ENCODE data around the gene PARD3. TPM values are rescaled to one million over a fixed set of nuclear protein-coding genes. Genes with fewer than 3 reads are reported as not detected.

Gene PARD3
- total and polyA plus RNA-seq, 2 donors (not counting 1 experiment from before 2014, with no cell fraction given), result 24.0 to 46.4 TPM

DNA sequence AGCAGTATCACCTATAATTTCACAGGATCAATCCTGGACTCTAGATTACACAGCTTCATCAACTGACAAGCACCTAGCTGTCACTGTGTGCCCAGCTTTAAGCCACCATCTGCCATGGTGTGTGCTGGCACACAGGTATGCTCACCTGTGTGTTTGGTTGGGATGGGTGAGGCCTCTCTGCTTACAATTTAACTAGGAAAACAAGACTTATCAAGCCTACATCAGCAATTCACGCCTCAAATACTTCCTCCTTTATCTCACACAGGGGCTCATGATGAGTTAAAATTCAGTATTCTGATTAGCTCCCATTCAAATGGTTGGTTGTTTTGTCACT, 608.2 kb downstream of the PARD3 start:
- H3K27me3 ChIP-seq (ENCODE audit: control insufficient read depth, insufficient read depth, low read length), result no peaks in the 10 kb centered on the region

DNA sequence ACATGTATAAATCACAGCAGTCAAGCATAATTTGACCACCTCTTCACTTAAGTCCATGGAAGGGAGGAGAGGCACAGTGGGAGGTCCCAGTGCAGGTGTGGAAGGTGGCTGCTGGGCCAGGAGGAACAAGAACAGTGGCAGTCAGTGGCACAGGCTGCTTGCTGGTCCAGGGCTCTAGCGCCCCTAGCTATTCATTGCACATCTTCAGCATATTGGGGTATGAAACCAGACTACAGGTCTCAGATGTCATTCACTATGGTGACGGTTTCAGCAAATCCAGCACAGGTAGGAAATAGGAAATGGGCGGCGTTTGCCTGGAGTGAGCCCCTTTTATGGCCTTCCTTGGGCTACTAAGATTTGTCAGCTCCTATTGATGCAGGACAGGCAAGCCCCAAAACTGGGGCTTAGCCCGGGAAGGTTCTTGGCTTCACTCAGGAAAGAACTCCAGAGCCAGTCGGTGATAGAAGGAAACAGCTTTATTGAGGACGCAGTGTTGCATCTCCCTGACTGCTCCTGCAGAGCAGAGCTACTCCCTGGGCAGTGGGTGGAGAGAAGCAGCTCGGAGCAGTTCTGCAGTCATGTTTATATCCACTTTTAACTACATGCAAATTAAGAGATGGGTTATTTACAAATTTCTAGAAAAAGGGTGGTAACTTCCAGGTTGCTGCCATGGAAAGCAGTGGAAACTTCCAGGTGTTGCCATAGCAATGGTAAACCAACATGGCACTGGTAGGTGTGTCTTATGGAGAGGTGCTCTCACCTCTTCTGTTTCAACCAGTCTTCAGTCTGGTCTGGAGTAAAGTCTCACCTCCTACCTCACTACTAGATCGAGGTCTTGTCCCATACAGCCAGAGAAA, 608.8 kb downstream of the PARD3 start:
- no peak overlapping the region for H3K4me3 ChIP-seq (replicated peaks in 1 of 4; ENCODE audit: control extremely low read depth in 1 of 4, insufficient read depth in 1 of 4, low read depth in 3 of 4, low read length in 4 of 4)
- H3K27me3 ChIP-seq (ENCODE audit: control insufficient read depth, insufficient read depth, low read length), result no peaks in the 10 kb centered on the region
- H3K79me2 ChIP-seq (ENCODE audit: control insufficient read depth, insufficient read depth, low read length), result no peaks in the 10 kb centered on the region
- no peak for DNase-seq (ENCODE audit: low read depth in 2 of 2)
- no peaks in the 10 kb centered on the region for H3K9me3 ChIP-seq (ENCODE audit: control insufficient read depth, insufficient read depth, low read depth, low read length)
- H3K9ac ChIP-seq (ENCODE audit: insufficient read depth, low read length), result no peak overlapping the region
- no peaks in the 10 kb centered on the region for H3K4me1 ChIP-seq (ENCODE audit: control insufficient read depth, extremely low read depth, insufficient read depth, low read length)
- H3K27ac ChIP-seq (ENCODE audit: insufficient read depth, low read length), result no peak overlapping the region
- no peaks in the 10 kb centered on the region for H3K36me3 ChIP-seq (ENCODE audit: control insufficient read depth, insufficient read depth, low read length)
- H3K4me2 ChIP-seq (ENCODE audit: extremely low read depth, insufficient read depth, low read length), result no peak overlapping the region
- H4K20me1 ChIP-seq (ENCODE audit: control insufficient read depth, extremely low read depth, insufficient read depth, low read length), result no peaks in the 10 kb centered on the region
- TF ChIP-seq EZH2 (IDR thresholded peaks at IDR 0.05; ENCODE audit: low read length, missing control alignments), result no peak
- TF ChIP-seq, protein P1, sequence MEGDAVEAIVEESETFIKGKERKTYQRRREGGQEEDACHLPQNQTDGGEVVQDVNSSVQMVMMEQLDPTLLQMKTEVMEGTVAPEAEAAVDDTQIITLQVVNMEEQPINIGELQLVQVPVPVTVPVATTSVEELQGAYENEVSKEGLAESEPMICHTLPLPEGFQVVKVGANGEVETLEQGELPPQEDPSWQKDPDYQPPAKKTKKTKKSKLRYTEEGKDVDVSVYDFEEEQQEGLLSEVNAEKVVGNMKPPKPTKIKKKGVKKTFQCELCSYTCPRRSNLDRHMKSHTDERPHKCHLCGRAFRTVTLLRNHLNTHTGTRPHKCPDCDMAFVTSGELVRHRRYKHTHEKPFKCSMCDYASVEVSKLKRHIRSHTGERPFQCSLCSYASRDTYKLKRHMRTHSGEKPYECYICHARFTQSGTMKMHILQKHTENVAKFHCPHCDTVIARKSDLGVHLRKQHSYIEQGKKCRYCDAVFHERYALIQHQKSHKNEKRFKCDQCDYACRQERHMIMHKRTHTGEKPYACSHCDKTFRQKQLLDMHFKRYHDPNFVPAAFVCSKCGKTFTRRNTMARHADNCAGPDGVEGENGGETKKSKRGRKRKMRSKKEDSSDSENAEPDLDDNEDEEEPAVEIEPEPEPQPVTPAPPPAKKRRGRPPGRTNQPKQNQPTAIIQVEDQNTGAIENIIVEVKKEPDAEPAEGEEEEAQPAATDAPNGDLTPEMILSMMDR (conservative IDR thresholded peaks at IDR 0.05 in 1 of 2, IDR thresholded peaks at IDR 0.05 in 1 of 2; ENCODE audit: low read depth in 1 of 2, low read length in 2 of 2), result no peak
- no peak overlapping the region for H2AFZ ChIP-seq (ENCODE audit: low read length)

More for the DNA sequence above, 608.2 kb downstream of the PARD3 start:
- no peaks in the 10 kb centered on the region for H3K9me3 ChIP-seq (ENCODE audit: control insufficient read depth, insufficient read depth, low read depth, low read length)
- no peaks in the 10 kb centered on the region for H4K20me1 ChIP-seq (ENCODE audit: control insufficient read depth, extremely low read depth, insufficient read depth, low read length)
- H2AFZ ChIP-seq (ENCODE audit: low read length), result no peak overlapping the region
- H3K4me2 ChIP-seq (ENCODE audit: extremely low read depth, insufficient read depth, low read length), result no peak overlapping the region
- no peak overlapping the region for H3K9ac ChIP-seq (ENCODE audit: insufficient read depth, low read length)
- no peak overlapping the region for H3K27ac ChIP-seq (ENCODE audit: insufficient read depth, low read length)
- no peak for DNase-seq (ENCODE audit: low read depth in 2 of 2)
- H3K4me1 ChIP-seq (ENCODE audit: control insufficient read depth, extremely low read depth, insufficient read depth, low read length), result no peaks in the 10 kb centered on the region
- no peaks in the 10 kb centered on the region for H3K79me2 ChIP-seq (ENCODE audit: control insufficient read depth, insufficient read depth, low read length)
- no peaks in the 10 kb centered on the region for H3K36me3 ChIP-seq (ENCODE audit: control insufficient read depth, insufficient read depth, low read length)
- no peak for TF ChIP-seq EZH2 (IDR thresholded peaks at IDR 0.05; ENCODE audit: low read length, missing control alignments)
- TF ChIP-seq, protein P1 (conservative IDR thresholded peaks at IDR 0.05 in 1 of 2, IDR thresholded peaks at IDR 0.05 in 1 of 2; ENCODE audit: low read depth in 1 of 2, low read length in 2 of 2), result no peak
- H3K4me3 ChIP-seq (replicated peaks in 1 of 4; ENCODE audit: control extremely low read depth in 1 of 4, insufficient read depth in 1 of 4, low read depth in 3 of 4, low read length in 4 of 4), result no peak overlapping the region

DNA sequence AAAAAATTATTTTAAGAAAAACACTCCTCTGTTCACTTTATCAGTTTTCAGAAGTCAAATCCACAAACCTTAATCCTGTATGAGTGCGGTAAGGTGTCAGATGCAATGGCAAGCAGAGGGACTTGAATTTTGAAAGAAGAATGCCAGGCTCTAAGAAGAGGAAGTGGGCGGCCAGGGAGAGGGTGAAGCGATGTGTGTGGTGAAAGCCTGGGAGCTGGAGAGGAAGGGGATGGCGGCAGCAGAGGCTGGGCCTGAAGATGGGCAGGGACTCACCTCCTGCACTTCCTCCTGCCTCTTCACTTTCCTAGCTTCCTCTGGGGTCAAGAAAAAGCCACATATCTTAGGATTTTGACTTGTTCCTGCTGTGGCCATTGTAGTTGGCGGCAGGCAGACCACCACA, 609.6 kb downstream of the PARD3 start:
- no peak overlapping the region for H3K4me2 ChIP-seq (ENCODE audit: extremely low read depth, insufficient read depth, low read length)
- no peaks in the 10 kb centered on the region for H3K36me3 ChIP-seq (ENCODE audit: control insufficient read depth, insufficient read depth, low read length)
- TF ChIP-seq, protein P1 (conservative IDR thresholded peaks at IDR 0.05 in 1 of 2, IDR thresholded peaks at IDR 0.05 in 1 of 2; ENCODE audit: low read depth in 1 of 2, low read length in 2 of 2), result no peak
- TF ChIP-seq EZH2 (IDR thresholded peaks at IDR 0.05; ENCODE audit: low read length, missing control alignments), result no peak
- no peaks in the 10 kb centered on the region for H3K9me3 ChIP-seq (ENCODE audit: control insufficient read depth, insufficient read depth, low read depth, low read length)
- no peak for DNase-seq (ENCODE audit: low read depth in 2 of 2)
- no peak overlapping the region for H3K9ac ChIP-seq (ENCODE audit: insufficient read depth, low read length)
- H4K20me1 ChIP-seq (ENCODE audit: control insufficient read depth, extremely low read depth, insufficient read depth, low read length), result no peaks in the 10 kb centered on the region
- no peaks in the 10 kb centered on the region for H3K79me2 ChIP-seq (ENCODE audit: control insufficient read depth, insufficient read depth, low read length)
- no peak overlapping the region for H3K4me3 ChIP-seq (replicated peaks in 1 of 4; ENCODE audit: control extremely low read depth in 1 of 4, insufficient read depth in 1 of 4, low read depth in 3 of 4, low read length in 4 of 4)
- H3K27ac ChIP-seq (ENCODE audit: insufficient read depth, low read length), result no peak overlapping the region
- no peaks in the 10 kb centered on the region for H3K4me1 ChIP-seq (ENCODE audit: control insufficient read depth, extremely low read depth, insufficient read depth, low read length)
- no peak overlapping the region for H2AFZ ChIP-seq (ENCODE audit: low read length)
- no peaks in the 10 kb centered on the region for H3K27me3 ChIP-seq (ENCODE audit: control insufficient read depth, insufficient read depth, low read length)

All from fibroblast of lung (primary cell).